GM19397 (cell line): ENCODE data around the gene NADSYN1.
"Not testable (repeated sequence)": the region's sequence is repeated elsewhere in the genome, so short reads cannot be mapped to it uniquely, and the experiment has no call there.

Experiments
- ATAC-seq: cut with Tn5 transposase; IDR thresholded peaks from one replicate; pipeline ENCODE4 v1.9.1; 2021; ENCODE audit warnings: mild to moderate bottlenecking, moderate library complexity; ENCODE audit not compliant: unreplicated experiment

NADSYN1 gene

DNA sequence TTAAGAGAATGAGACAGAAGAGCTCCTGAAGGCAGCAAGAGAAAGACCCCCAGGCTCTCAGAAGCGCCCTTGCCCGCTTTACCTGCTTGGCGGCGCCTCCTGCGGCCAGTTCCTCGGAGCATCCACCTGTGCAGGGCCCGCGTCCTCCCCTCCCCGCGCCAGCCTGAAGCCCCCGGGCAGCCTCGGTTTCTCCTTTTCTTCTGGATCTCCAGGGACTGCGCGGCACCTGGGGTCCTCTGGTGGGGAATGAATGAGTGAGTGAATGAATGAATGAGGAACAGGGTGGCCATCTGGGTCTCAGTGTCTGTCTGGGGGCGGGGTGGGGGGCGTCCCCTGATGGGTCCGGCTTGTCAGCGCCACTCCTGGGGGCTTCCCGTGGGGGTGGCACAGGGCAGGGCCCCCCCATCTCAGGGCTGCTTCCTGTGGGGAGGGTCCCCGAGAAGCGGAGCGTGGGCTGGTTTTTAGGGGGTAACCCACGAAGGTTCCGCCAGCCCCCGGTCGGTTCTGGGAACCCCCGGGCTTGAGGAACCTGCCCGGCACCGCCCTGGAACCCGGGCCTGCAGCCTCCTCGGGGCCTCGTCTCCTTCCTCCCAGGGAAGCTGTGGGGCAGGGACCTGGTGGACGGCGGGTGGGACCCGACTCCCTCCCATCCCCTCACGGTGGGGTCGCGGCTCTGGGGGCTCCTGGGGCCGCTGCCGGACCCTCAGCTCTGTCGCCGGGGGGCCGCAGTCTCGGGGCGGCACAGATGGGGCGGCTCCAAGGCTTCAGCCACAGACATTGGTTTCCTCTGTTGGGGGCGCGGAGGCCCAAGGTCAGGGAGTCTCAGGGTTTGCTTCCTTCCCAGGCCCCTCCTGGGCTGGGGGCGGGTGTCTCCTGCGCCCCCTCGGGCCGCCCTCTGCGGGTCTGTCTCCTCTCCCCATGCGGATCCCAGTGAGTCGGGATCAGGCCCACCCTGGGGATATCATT is 65.8 kb downstream of the NADSYN1 start:
- no peak for ATAC-seq

DNA sequence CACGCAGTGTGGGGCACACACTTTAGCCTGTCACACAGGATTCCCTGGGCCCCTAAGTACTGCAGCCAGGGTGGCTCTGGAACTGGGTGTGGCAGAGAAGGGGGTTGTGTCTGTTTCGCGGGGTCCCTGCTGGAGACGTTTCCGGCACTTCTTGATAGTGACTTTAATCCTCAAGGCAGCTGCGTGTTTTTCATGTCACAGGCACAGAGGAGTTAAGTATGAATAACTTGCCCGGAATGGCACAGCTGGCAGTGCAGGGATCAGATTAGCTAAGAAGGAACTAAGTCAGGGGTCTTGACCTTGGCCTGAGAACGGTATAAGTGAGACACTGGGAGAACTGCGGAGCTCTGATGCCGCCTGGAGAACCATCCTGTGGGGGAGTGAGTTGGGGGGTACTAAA is 66.5 kb downstream of the NADSYN1 start:
- no peak for ATAC-seq

GRCh38 chr11:71525188-71525937 is 72.4 kb downstream of the NADSYN1 start:
- ATAC-seq = no peak

DNA sequence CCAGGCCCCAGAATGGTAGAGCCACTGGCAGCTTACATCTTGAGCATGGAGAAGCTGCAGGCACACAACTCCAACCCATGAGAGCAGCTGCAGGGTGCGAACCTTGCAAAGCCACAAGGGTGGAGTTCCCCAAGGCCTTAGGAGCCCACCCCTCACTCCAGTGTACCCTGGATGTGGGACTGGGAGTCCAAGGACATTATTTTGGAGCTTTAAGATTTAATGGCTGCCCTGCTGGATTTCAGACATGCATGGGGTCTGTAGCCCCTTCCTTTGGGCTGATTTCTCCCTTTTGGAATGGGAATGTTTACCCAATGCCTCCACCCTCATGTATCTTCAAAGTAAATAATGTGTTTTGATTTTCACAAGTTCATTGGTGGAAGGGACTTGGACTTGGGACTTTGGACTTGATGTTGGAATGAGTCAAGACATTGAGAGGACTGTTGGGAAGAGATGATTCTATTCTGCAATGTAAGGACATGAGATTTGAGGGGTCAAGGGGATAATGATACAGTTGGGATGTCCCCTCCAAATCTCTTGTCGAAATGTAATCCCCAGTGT is 73.0 kb downstream of the NADSYN1 start:
- ATAC-seq = no peak

DNA sequence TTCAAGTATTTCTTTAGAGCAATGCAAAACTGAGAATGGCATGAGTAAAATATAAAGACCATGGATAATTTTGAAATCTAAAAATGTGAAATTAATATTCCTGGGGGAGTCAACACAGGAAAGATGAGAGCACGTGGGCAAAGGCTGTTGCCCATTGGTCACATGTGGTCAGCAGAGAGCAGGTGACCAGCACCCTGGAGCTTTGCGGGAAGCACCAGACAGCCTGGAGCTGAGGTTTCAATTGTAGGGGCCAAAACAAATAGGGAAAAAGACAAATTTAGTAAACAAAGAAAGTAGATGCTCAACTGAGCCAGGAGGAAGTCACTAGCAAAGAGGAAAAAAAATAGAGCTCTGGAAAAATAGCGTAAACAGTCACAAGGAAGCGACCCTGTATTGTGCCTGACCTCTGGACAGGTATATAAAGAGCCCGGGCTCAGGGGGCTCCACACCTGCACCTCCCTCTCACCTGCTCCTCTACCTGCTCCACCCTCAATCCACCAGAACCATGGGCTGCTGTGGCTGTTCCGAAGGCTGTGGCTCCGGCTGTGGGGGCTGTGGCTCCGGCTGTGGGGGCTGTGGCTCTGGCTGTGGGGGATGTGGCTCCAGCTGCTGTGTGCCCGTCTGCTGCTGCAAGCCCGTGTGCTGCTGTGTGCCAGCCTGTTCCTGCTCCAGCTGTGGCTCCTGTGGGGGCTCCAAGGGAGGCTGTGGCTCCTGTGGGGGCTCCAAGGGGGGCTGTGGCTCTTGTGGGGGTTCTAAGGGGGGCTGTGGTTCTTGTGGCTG is 74.0 kb downstream of the NADSYN1 start, which contains the start of gene KRTAP5-7:
KRTAP5-7 (plus strand) TSS at position 472 of the 780 bp plus-strand sequence; CDS start at position 506, 34 bp downstream.
- ATAC-seq = not testable (repeated sequence)

DNA sequence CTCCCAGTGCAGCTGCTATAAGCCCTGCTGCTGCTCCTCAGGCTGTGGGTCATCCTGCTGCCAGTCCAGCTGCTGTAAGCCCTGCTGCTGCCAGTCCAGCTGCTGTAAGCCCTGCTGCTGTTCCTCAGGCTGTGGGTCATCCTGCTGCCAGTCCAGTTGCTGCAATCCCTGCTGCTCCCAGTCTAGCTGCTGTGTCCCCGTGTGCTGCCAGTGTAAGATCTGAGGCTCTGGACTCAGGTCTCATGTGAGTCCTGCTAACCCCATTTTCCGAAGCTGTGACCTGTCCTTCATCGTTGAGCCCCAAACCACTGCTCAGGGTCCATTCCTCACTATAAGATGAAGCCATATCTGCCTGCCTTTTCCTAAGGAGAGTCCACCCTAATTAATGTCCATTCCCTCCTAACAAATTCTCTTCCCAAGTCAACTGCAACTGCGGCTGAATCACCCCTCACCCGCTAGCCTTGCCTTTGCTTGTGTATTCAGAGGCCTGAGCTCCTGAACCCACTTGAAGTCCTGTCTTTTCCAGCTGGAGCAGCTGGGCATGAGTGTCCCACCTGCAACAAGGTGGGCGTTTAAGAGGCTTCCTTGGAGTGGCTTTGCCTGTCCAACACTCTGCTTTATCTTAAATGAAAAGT is 74.7 kb downstream of the NADSYN1 start:
- ATAC-seq = no peak

DNA sequence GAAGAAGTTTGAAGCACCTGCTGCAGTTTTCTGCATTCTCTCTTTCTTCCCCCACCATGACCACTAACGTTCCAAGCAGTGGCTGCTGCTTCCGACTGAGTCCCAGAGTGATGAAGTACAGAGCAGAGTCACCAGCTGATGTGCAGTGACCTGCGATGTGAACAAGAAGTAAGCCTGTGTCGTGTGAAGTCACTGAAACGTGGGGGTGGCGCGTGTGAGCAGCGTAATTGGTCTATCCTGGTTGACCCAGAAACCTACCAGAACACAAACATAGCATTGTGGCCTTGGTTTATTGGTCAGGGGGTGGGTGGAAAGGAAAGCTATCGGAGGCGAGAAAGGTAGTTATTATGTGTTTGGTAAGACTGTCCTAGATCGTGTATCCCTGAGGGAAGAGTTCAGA is 77.6 kb downstream of the NADSYN1 start:
- no peak for ATAC-seq

- ATAC-seq = no peak
Measured at GRCh38 chr11:71532036-71532610, 79.1 kb downstream of the NADSYN1 start.

DNA sequence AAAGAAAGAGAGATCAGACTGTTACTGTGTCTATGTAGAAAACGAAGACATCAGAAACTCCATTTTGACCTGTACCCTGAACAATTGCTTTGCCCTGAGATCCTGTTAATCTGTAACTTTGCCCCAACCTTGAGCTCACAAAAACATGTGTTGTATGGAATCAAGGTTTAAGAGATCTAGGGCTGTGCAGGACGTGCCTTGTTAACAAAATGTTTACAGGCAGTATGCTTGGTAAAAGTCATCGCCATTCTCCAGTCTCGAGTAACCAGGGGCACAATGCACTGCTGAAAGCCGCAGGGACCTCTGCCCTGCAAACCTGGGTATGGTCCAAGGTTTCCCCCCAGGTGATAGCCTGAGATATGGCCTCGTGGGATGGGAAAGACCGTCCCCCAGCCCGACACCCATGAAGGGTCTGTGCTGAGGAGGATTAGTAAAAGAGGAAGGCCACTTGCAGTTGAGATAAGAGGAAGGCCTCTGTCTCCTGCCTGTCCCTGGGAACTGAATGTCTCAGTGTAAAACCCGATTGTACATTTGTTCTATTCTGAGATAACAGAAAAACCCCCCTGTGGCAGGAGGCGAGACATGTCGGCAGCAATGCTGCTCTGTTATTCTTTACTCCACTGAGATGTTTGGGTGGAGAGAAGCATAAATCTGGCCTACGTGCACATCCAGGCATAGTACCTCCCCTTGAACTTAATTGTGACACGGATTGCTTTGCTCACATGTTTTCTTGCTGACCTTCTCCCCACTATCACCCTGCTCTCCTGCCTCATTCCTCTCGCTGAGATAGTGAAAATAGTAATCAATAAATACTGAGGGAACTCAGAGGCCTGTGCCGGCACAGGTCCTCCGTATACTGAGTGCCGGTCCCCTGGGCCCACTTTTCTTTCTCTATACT is 82.0 kb downstream of the NADSYN1 start:
- not testable (repeated sequence) for ATAC-seq

- ATAC-seq = no peak
Measured at GRCh38 chr11:71535825-71536224, 82.8 kb downstream of the NADSYN1 start.

DNA sequence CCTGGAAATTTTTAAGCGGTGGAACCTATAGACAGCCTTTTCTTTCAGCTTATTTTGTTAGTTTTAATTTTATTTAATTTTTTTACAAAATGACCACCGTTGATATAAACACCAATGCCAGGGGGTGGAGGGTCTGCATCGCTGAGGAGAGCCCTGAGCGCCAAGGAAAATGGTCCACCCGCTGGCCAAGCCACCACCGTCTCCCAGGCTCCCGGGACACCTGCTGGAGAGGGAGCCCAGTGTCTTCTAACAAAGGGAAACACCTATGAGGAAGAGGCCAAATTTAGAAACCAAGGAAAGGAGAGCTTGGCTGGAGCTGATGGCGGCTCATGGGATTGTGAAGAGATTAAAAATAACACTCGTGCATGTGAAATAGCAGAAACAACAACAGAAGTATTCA is 84.5 kb downstream of the NADSYN1 start:
- no peak for ATAC-seq

- not testable (repeated sequence) for ATAC-seq
Measured at GRCh38 chr11:71537977-71538665, 85.1 kb downstream of the NADSYN1 start, which contains the start of gene KRTAP5-8. Gene KRTAP5-8 (plus strand): TSS chr11:71538025. CDS start chr11:71538056, 31 bp downstream.

DNA sequence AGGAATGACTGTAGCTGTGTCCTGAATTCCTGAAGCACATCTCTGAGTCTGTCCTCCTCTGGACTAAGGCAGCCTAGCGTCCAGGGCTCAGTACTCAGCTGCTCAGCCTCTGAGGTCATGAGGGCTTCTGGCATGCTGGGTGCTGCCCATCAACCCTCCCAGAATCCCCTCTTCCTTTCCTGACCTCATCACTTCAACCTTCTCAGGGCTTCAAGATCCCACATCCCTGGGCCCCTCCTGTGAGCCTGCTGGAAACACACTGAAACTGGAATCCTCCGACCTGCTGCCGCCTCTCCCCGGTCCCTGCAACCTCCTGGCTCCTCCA is 85.6 kb downstream of the NADSYN1 start:
- ATAC-seq = no peak

DNA sequence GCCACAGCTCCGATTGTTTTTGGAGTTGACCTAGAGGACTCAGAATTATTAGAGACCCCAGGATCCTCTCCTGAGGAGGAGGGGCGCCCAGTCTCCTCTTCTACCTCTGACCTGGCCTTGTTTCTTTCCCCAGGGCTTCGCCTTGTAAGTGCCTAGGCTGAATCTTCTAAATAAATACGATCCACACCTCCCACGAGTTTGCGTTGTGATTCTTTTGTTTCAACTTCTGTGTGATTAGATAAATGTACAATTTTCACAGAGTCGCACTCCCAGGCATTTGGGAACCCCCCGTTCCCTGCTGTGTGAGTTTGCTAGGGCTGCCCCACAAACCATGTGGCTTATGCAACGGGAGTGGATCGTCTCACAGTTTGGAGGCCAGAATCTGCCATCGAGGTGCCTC is 86.0 kb downstream of the NADSYN1 start:
- no peak for ATAC-seq

GRCh38 chr11:71539971-71540370 is 87.0 kb downstream of the NADSYN1 start:
- not testable (repeated sequence) for ATAC-seq

DNA sequence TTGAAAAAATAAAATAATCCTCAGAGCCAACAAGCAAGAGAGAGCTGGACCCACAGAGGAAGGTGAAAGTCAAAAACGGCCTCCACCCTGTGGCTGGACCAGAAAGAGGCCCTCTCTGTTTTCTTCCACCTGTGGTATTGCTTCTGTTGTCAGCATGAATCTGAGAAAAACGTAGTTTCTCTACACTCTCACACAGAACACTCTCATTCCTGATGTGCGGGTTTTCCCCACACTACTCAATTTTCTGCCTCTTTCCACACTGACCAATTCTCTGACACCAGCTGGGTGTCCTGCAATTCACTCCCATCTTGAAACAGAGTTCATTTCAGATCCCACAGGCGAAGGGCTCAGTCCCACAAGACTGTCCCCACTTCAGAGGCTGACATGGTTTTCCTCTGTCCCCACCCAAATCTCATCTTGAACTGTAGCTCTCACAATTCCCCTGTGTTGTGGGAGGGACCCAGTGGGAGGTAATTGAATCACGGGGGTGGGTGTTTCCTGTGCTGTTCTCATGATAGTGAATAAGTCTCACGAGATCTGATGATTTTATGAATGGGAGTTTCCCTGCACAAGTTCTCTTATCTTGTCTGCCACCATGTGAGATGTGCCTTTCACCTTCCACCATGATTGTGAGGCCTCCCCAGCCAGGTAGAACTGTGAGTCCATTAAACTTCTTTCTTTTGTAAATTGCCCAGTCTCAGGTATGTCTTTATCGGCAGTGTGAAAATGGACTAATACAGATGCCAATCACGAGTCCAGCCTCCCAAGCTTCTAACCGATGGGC is 87.7 kb downstream of the NADSYN1 start:
- ATAC-seq = not testable (repeated sequence)

GRCh38 chr11:71542382-71542781 is 89.4 kb downstream of the NADSYN1 start:
- ATAC-seq = no peak
